ENCODE data around the gene CTCF. TPM values are rescaled to one million over a fixed set of nuclear protein-coding genes. Genes with fewer than 3 reads are reported as not detected.

Gene CTCF
- total RNA-seq, 4 donors from 2014 or later: 41.0 to 49.9 (median 44.2) TPM

DNA sequence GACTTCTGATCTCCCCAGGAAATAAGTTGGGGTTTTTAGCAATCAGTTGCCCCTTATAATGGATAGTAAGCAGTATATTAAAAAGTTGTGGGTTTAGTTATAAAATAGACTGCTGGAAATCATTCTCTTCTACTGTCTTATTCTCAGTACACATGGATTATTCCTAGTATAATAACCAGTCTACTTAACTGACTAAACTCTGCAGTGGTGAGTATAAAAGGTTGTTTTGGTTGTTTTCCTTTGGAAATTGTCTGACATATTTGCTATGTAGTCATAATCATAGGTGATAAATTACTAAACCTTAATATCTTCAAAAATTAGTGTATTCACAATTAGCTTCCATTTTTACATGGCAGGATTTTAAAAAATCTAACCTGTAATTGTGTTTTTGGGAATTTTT, 31.4 kb downstream of the CTCF start:
- no peak for DNase-seq (ENCODE audit: low spot score in 2 of 2)
- intact Hi-C loops (cut with DNase I; ENCODE audit: low total_unique reads): no loop called here
- TF ChIP-seq, protein P1, sequence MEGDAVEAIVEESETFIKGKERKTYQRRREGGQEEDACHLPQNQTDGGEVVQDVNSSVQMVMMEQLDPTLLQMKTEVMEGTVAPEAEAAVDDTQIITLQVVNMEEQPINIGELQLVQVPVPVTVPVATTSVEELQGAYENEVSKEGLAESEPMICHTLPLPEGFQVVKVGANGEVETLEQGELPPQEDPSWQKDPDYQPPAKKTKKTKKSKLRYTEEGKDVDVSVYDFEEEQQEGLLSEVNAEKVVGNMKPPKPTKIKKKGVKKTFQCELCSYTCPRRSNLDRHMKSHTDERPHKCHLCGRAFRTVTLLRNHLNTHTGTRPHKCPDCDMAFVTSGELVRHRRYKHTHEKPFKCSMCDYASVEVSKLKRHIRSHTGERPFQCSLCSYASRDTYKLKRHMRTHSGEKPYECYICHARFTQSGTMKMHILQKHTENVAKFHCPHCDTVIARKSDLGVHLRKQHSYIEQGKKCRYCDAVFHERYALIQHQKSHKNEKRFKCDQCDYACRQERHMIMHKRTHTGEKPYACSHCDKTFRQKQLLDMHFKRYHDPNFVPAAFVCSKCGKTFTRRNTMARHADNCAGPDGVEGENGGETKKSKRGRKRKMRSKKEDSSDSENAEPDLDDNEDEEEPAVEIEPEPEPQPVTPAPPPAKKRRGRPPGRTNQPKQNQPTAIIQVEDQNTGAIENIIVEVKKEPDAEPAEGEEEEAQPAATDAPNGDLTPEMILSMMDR (IDR thresholded peaks at IDR 0.05): no peak
- TF ChIP-seq POLR2A (IDR thresholded peaks at IDR 0.05): no peak

DNA sequence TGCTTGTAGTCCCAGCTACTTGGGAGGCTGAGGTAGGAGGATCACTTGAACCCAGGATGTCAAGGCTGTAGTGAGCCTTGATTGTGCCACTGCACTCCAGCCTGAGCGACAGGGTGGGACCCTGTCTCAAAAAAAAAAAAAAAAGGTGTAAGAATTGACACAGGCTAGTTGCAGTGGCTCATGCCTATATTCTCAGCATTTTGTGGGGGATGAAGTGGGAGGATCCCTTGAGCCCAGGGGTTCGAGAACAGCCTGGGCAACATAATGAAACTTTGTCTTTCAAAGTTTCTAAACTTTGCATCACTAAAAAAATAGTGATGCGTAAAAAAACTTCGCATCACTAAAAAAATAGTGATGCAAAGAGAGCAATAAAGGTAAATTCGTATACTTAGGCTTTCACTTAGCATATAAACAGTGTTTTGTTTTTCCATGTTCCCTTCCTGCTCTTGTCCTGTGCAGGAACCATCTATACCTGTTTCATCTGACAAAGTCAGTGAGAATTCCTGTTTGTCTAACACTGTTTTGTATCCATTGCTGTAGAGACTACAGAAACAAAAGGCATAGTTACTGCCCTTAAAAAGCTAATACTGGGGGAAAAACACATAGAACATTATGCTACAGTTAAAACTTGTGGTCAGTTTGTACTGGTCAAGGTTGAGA, 32.1 kb downstream of the CTCF start:
- no peak for DNase-seq (ENCODE audit: low spot score in 2 of 2)
- TF ChIP-seq, protein P1 (IDR thresholded peaks at IDR 0.05): no peak
- TF ChIP-seq POLR2A (IDR thresholded peaks at IDR 0.05): no peak
- 90 to 94% methylated on average over 5 of the region's 5 CpGs for WGBS, 2 donors
- no peak overlapping the region for H3K4me3 ChIP-seq (ENCODE audit: low read depth, poor library complexity, severe bottlenecking)
- intact Hi-C loops (cut with DNase I; ENCODE audit: low total_unique reads): no loop called here

More for the DNA sequence above, 31.4 kb downstream of the CTCF start:
- H3K4me3 ChIP-seq (ENCODE audit: low read depth, poor library complexity, severe bottlenecking): no peak overlapping the region

DNA sequence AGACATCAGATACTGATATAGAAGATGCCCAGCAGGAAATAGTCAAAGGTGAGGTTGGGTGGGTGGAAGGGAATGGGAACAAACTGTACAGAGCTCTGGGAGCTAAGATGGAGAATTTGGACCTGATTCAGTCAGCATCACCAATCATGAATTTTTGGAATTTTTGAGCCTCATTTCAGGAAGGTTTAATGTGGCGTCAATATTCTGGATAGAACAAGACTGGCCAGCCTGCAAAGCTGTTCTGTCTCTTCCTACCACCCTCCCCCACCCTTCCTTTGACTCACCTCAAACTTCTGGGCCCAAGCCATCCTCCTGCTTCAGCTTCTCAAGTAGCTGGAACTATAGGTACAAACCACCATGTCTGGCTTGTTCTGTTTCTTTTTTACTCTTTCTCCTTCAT, 32.6 kb downstream of the CTCF start:
- WGBS, 2 donors: 42 to 45% methylated on average over 1 of the region's 1 CpG
- no peak for DNase-seq (ENCODE audit: low spot score in 2 of 2)
- TF ChIP-seq, protein P1 (IDR thresholded peaks at IDR 0.05): no peak
- no peak for TF ChIP-seq POLR2A (IDR thresholded peaks at IDR 0.05)
- no peak overlapping the region for H3K4me3 ChIP-seq (ENCODE audit: low read depth, poor library complexity, severe bottlenecking)
- intact Hi-C loops (cut with DNase I; ENCODE audit: low total_unique reads): no loop called here

DNA sequence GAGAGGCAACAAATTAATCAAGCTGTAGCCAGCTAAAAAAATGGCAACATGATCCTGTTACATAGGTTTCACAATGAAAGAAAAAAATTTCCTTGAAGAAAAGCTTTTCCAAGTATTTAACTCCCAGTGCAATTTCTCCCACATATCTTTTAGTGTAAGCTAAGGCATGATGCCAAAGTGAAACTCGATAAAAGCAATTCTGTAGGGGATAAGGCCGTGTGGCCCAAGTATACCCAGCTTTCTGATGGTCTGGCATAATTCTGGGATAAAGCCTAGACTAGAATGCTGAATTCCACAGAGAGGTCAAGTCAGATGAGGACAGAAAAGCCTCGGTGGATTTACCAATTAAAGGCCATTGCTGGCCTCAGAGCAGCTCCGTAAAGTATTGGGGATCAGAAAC, 36.2 kb downstream of the CTCF start:
- intact Hi-C loops (cut with DNase I; ENCODE audit: low total_unique reads): no loop called here
- 84 to 90% methylated on average over 4 of the region's 4 CpGs for WGBS, 2 donors
- no peak overlapping the region for H3K4me3 ChIP-seq (ENCODE audit: low read depth, poor library complexity, severe bottlenecking)
- TF ChIP-seq, protein P1 (IDR thresholded peaks at IDR 0.05): no peak
- TF ChIP-seq POLR2A (IDR thresholded peaks at IDR 0.05): no peak
- no peak for DNase-seq (ENCODE audit: low spot score in 2 of 2)

DNA sequence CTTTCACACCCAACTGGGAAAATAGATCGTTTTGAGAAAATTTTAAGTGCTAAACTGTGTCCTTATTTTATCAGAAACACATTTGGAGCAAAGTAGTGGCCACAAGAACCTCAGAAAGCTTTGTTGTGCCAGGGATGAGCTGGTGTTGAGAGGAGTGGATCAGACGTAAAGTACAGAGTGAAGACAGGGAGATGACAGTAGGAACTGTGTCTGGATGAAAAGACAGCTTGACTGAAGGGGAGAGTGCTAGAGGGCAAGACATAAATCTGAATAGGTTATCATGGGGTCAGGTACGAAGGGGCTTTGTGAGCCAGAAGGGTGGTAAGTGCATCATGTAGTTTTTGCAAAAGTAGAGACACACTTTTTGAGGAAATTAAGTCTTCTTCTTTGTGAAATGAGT, 43.3 kb downstream of the CTCF start:
- H3K4me3 ChIP-seq (ENCODE audit: low read depth, poor library complexity, severe bottlenecking): no peak overlapping the region
- WGBS, 2 donors: 84 to 86% methylated on average over 3 of the region's 3 CpGs
- no peak for DNase-seq (ENCODE audit: low spot score in 2 of 2)
- intact Hi-C loops (cut with DNase I; ENCODE audit: low total_unique reads): no loop called here
- TF ChIP-seq, protein P1 (IDR thresholded peaks at IDR 0.05): no peak
- TF ChIP-seq POLR2A (IDR thresholded peaks at IDR 0.05): no peak

DNA sequence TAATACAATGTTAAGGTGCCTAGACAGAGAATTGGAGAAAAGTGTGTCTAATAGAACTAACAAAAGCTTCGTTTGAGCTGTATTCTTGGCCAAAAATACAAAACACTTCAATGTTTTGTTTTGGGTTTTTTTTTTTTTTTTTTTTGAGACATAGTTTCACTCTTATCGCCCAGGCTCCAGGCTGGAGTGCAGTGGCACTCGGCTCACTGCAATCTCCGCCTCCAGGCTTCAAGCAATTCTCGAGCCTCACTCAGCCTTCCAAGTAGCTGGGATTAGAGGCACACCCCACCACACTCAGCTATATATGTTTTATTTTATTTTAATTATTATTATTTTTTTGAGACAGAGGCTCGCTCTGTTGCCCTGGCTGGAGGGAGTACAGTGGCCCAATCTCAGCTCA, 44.3 kb downstream of the CTCF start:
- WGBS, 2 donors: 79 to 82% methylated on average over 6 of the region's 6 CpGs
- TF ChIP-seq POLR2A (IDR thresholded peaks at IDR 0.05): no peak
- TF ChIP-seq, protein P1 (IDR thresholded peaks at IDR 0.05): no peak
- intact Hi-C loops (cut with DNase I; ENCODE audit: low total_unique reads): no loop called here
- no peak overlapping the region for H3K4me3 ChIP-seq (ENCODE audit: low read depth, poor library complexity, severe bottlenecking)
- no peak for DNase-seq (ENCODE audit: low spot score in 2 of 2)

Data from lower leg skin (tissue), 4 donors.